Measurements from ENCODE around the gene ASPRV1.

The ASPRV1 gene

GRCh38 chr2:69988086-69988635 is 26.7 kb upstream of the ASPRV1 start:
- no peak for DNase-seq (ENCODE audit: low read depth)

GRCh38 chr2:69986691-69987090 is 25.3 kb upstream of the ASPRV1 start:
- DNase-seq (ENCODE audit: low read depth): no peak

DNA sequence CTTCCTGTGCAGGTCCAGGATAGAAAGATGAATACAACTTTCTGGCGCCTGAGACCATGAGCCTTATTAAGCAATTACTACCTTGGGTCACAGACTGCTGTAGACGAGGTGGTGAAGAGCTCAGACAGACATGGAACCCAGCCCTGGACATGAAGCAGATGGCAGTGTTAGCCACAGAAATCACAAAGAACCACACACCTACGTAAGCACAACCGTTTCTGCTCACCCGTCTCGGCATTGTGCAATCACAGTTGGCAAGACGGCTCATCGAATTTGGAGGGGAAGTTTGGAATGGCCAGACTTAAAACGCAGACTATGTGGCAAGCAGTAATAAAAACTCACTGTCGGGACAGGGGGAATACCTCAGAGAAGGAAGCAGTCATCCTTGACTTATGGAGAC is 24.3 kb upstream of the ASPRV1 start:
- no peak for DNase-seq (ENCODE audit: low read depth)

- no peak for DNase-seq (ENCODE audit: low read depth)
Measured at GRCh38 chr2:69985216-69985615, 23.8 kb upstream of the ASPRV1 start.

- DNase-seq (ENCODE audit: low read depth): no peak
Measured at GRCh38 chr2:69983392-69983966, 22.0 kb upstream of the ASPRV1 start.

- DNase-seq (ENCODE audit: low read depth): no peak
Measured at GRCh38 chr2:69979902-69980807, 18.7 kb upstream of the ASPRV1 start.

DNA sequence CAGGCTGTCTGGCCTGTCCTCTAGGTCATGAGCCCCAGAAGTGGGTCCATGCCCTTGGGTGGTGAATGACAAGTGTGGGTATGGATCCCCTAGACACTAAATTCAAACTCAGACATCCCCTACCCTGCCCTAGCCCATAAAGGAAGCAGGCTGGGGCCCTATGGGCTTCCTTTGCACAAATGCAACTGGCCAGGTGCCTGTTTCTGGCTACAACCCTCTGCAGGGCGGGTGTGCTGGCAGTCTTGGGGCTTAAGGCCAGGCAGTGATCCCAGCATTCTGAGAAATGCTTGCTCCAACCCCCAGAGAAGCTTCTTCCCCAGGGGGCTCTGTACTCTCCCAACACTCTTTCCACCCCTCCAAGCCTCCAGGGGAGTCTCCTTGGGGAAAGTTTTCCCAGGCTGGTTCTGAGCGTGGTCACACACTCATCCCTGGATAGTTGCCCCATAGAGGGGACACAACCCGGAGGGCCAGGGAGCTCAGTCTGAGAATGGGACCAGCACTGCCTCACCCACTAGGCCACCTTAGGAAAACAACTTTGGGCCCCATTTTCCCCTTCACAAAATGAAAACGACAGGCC is 16.6 kb upstream of the ASPRV1 start:
- no peak for DNase-seq (ENCODE audit: low read depth)

GRCh38 chr2:69977186-69977585 is 15.8 kb upstream of the ASPRV1 start:
- no peak for DNase-seq (ENCODE audit: low read depth)

DNA sequence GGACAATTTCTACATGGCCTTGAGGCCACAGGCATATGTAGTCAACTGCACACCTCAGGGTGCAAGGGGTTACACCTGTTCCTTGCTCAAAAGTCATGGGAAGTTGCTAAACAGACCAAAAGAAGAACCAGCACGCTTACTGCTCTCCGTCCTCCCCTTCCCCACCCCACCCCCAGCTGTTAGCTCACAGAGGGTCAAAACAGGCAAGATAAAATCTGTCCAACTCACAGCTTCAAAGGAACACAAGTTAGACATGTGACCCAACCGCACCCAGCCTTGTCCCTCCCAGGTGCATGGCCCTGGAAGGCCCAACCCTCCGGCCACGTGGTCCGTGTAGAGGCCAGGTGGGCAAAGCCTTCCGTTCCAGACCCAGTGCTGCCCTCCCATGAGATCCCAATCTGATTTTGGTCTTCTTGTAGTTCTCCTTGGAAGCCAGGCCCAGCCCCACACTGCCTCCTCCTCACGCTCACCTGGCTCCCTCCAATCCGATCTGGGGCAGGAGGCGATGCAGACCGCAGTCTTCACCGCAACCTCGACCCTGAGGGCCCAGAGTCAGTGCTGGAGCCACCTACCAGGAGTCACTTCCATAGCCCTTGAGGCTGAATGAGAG is 14.5 kb upstream of the ASPRV1 start:
- no peak for DNase-seq (ENCODE audit: low read depth)

DNA sequence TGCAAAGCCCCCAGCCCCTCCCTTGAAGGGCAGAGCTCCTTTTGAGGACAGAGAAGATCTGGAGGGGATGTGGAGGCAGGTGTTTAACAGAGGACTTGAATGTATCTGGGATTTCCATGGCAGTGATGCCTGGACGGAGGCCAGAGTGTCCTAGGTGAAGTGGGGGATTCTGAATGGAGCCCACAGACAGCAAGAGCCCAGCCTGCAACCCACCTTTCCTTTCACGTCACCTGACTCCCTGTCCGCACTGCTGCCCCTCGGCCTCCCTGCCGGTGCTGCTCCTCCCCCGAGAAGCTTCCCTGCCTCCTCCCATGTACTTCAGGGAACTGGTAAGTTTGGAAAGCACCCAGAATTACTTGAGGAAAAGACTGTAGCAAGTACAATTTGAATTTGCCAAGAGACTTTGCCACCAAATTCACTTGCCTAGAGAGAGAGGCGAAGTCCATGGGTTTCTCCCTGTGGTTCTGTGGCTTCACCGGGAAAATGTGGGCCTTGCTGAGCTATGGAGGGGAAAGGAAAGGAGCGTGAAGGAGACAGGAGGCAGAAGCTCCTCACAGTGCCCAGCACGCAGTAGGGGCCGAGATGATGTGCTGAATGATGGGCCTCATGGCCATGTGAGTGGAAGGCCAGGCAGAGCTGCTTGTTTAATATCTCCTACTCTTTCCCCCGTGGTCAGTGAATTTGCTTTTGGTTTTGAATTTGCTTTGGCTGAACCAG is 13.9 kb upstream of the ASPRV1 start:
- DNase-seq (ENCODE audit: low read depth): no peak

- DNase-seq (ENCODE audit: low read depth): no peak
Measured at GRCh38 chr2:69973335-69973735, 11.9 kb upstream of the ASPRV1 start.

DNA sequence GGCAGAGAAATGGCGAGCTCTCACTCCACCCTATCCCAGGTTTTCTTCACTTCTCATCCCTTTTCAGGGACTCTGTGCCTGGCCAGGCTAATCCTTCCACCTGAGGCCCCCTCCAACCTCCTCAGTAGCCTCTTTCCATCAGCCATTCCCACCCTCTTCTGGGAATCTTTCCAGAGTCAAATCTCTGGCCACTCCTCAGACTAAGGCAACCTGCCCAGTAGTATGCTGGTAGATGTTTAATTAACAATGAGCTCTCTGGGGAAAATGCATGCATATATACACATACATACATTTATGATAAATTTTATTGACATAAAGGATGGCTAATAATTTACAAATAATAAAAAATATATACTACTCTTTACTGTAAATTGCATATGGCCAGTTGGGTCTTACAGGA is 11.4 kb upstream of the ASPRV1 start:
- no peak for DNase-seq (ENCODE audit: low read depth)

GRCh38 chr2:69969991-69970390 is 8.6 kb upstream of the ASPRV1 start:
- DNase-seq (ENCODE audit: low read depth): no peak

- no peak for DNase-seq (ENCODE audit: low read depth)
Measured at GRCh38 chr2:69969126-69969983, 7.9 kb upstream of the ASPRV1 start.

DNA sequence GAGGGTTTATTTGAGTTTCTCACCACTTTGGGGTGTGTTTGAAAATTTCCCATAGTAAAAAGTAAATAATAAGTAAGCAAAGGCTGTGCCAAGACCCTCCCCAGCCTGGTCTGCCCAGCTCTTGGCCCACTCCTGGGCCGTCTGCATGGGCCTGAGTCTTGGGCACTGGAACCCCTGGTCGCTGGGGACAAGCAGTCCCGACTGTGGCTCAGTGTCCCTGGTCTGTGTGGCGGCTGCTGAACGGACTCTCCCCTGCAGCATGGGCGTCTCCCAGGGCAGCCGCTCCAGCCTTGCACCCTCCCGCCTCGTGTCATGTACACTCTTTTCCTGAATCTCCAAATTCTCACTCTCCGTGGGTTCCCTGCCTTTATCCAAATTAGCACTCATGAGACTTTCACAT is 7.2 kb upstream of the ASPRV1 start:
- DNase-seq (ENCODE audit: low read depth): no peak

DNA sequence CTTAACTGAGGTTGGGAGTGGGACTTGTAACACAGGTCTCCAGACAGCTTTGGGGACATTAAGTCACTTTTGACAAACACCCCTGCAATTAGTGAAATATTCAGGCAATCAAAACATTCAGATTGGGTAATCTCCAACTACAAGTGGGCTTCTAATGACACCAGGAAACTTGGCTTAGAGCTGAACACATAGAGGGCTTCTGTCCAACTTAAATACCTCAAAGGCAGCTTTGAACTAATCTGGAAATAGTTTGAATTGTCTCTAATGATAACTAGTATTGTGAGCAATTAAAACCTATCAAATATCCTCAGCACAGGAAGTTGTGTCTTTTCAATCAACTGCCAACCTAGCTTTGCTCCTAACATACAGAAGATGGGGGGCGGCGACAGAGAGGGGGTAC is 5.1 kb upstream of the ASPRV1 start:
- no peak for DNase-seq (ENCODE audit: low read depth)

DNA sequence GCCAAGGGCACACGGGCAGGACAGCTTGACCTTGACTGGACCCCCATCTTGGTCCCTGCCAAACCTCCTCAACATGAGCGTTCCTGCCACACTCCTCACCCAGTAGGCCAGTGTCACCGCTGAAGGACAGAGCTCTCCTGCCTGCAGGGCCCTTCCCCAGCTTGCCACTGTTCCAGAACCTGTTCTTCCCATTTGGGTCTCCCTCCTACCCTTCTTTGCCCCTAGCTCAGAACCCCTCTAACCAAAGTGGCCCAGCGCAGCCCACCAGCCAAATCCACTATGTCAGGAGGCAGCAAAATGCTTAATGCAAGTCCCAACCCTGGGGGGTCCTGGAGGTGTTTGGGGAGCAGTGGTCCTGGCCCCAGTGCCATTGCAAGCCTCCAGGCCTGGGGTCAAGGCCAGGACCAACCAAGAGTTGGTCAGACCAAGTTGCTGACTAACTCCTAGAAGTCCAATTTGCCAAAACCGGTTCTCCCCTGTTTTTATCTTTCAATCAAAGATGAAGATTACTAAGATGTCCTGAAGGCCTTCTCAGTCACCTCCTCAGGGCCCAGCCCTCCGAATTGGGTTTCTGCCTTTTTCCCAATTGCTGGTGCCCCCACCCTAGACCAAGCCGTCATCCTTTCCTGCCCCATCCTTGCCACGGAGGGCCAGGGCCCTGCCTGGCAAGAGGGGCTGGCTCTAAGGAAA is 4.5 kb upstream of the ASPRV1 start:
- no peak for DNase-seq (ENCODE audit: low read depth)

- no peak for DNase-seq (ENCODE audit: low read depth)
Measured at GRCh38 chr2:69964353-69964841, 3.0 kb upstream of the ASPRV1 start.

- no peak for DNase-seq (ENCODE audit: low read depth)
Measured at GRCh38 chr2:69962986-69963730, 1.7 kb upstream of the ASPRV1 start.
